GM12892 (cell line): Measurements from ENCODE around the gene PRKCQ.

ENCODE experiments used
- POLR2A ChIP-seq: IDR thresholded peaks from 2 replicates; pipeline ENCODE4 v1.6.1; 2011; ENCODE audit warnings: low read depth, low read length, control low read depth
- POLR2AphosphoS5 ChIP-seq: IDR thresholded peaks from 2 replicates; pipeline ENCODE4 v1.6.1; 2011; ENCODE audit warnings: low read depth, low read length, control low read depth

DNA sequence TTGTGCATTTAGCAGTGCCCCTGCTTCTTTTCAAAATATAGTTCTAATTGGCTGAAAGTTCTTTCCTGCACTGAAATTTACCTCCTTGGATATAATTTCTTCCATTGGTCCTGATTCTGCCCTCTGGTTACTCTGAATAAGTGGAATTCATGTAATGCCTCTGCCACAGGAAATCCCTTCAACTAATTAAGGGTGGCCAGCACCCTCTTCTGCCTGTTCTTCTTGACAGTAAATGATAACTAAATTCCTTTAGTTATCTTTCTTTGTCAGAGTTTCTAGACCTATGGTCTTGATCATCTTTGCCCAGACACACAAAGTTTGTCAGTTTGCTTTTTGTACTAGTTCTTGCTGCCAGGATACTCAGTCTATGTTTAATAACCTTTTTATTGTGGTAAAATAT is 40.2 kb downstream of the PRKCQ start:
- TF ChIP-seq POLR2A (no peak), POLR2AphosphoS5 (no peak)
